Activated CD8-positive, alpha-beta T cell treated with anti-CD3 and anti-CD28 coated beads for 36 hours (primary cell): Measurements from ENCODE around the gene ACTL6A. TPM values are rescaled to one million over a fixed set of nuclear protein-coding genes. Genes with fewer than 3 reads are reported as not detected.

Source experiments
- ATAC-seq: fragments of 200-7000 bp; cut with Tn5 transposase; one replicate; pipeline ENCODE4 v1.10.0; 2021; ENCODE audit warnings: mild to moderate bottlenecking, moderate library complexity
- CTCF ChIA-PET: fragments of 350-600 bp; sonication (Branson Sonifier 250); formaldehyde crosslinking; loops from one replicate; lab custom pipeline; 2021; ENCODE audit warnings: antibody characterized with exemption; lab: Charles Lee
- POLR2A ChIA-PET: fragments of 350-600 bp; sonication (Branson Sonifier 250); formaldehyde crosslinking; loops from one replicate; lab custom pipeline; 2021; ENCODE audit warnings: antibody characterized with exemption; lab: Charles Lee
- DNase-seq: peaks from one replicate; pipeline ENCODE4 v3.0.0-alpha.2; 2020
- H3K27ac Mint-ChIP-seq: one replicate; pipeline ENCODE4 v1.8.0; 2021; ENCODE audit warnings: mild to moderate bottlenecking, mixed read lengths
- H3K27me3 Mint-ChIP-seq: one replicate; pipeline ENCODE4 v1.8.0; 2021; ENCODE audit warnings: mixed read lengths
- H3K36me3 Mint-ChIP-seq: one replicate; pipeline ENCODE4 v1.8.0; 2021; ENCODE audit warnings: low read depth, mixed read lengths
- H3K4me1 Mint-ChIP-seq: one replicate; pipeline ENCODE4 v1.8.0; 2021; ENCODE audit warnings: low read depth, mixed read lengths
- H3K4me3 Mint-ChIP-seq: one replicate; pipeline ENCODE4 v1.8.0; 2021; ENCODE audit warnings: mild to moderate bottlenecking, moderate library complexity, mixed read lengths
- H3K9me3 Mint-ChIP-seq: one replicate; pipeline ENCODE4 v1.8.0; 2021; ENCODE audit warnings: mixed read lengths
- CTCF ChIP-seq: fragments of 200-600 bp; IDR thresholded peaks from one replicate; pipeline ENCODE4 v1.8.0; 2022; ENCODE audit warnings: antibody characterized with exemption, mild to moderate bottlenecking
- intact Hi-C: fragments of 100-400 bp; cut with micrococcal nuclease; formaldehyde crosslinking; loops from one replicate; pipeline ENCODE4 v1.10.0; 2022
- total RNA-seq, 2 experiments: library from RNA; stranded (reverse); gene quantifications; one replicate each; pipeline ENCODE4 v1.2.3, GENCODE V29; 2021

The ACTL6A gene
- total RNA-seq, 2 experiments from 2014 or later: 87.1 to 88.4 TPM

GRCh38 chr3:179606534-179607085 is 43.9 kb downstream of the ACTL6A start:
- no peak for TF ChIP-seq CTCF
- H3K27me3 Mint-ChIP-seq: no peaks in the 10 kb centered on the region
- peaks cover 26% of the 10 kb centered on the region for H3K36me3 Mint-ChIP-seq
- peak overlapping the region; percentile 86 for H3K27ac Mint-ChIP-seq
- POLR2A ChIA-PET: no interaction called here
- ATAC-seq (no peak), DNase-seq (no peak)
- peak overlapping the region; percentile 48 for H3K4me3 Mint-ChIP-seq
- CTCF ChIA-PET: interaction anchor here (0.6 to 2.1 kb wide), 3 partner anchors 27 to 46 kb away, joined by 3 to 6 read pairs (median 3); partner anchors contain the start of genes ACTL6A and USP13
- peaks cover 36% of the 10 kb centered on the region for H3K4me1 Mint-ChIP-seq
- no peaks in the 10 kb centered on the region for H3K9me3 Mint-ChIP-seq
- intact Hi-C loops: no loop called here

- H3K4me3 Mint-ChIP-seq: peak overlapping the region; percentile 49
- H3K27ac Mint-ChIP-seq: peak overlapping the region; percentile 90
- no peak for TF ChIP-seq CTCF
- no peaks in the 10 kb centered on the region for H3K27me3 Mint-ChIP-seq
- intact Hi-C loops: no loop called here
- DNase-seq (peak; percentile 44), ATAC-seq (peak; percentile 68)
- CTCF ChIA-PET: interaction anchor here (0.8 kb wide), 1 partner anchor 20 kb away, joined by 3 read pairs; no protein-coding TSS in a partner anchor
- peaks cover 26% of the 10 kb centered on the region for H3K36me3 Mint-ChIP-seq
- H3K4me1 Mint-ChIP-seq: peaks cover 41% of the 10 kb centered on the region
- H3K9me3 Mint-ChIP-seq: no peaks in the 10 kb centered on the region
- POLR2A ChIA-PET: no interaction called here
Observed at GRCh38 chr3:179608931-179609720, 46.4 kb downstream of the ACTL6A start.

- DNase-seq (no peak), ATAC-seq (no peak)
- Mint-ChIP-seq H3K27me3 (no peaks in the 10 kb centered on the region), H3K36me3 (peaks cover 21% of the 10 kb centered on the region), H3K9me3 (no peaks in the 10 kb centered on the region), H3K27ac (peak overlapping the region; percentile 25), H3K4me3 (no peak overlapping the region), H3K4me1 (peaks cover 40% of the 10 kb centered on the region)
- POLR2A ChIA-PET: no interaction called here
- no peak for TF ChIP-seq CTCF
- intact Hi-C loops: no loop called here
- CTCF ChIA-PET: interaction anchor here (1.4 kb wide), 1 partner anchor 40 kb away, joined by 4 read pairs; no protein-coding TSS in a partner anchor
Observed at GRCh38 chr3:179610066-179610465, 47.3 kb downstream of the ACTL6A start.

GRCh38 chr3:179613807-179614206 is 51.1 kb downstream of the ACTL6A start:
- no peak for DNase-seq
- intact Hi-C loops: no loop called here
- Mint-ChIP-seq H3K4me1 (peaks cover 21% of the 10 kb centered on the region), H3K4me3 (no peak overlapping the region), H3K9me3 (no peaks in the 10 kb centered on the region), H3K36me3 (peaks cover 26% of the 10 kb centered on the region), H3K27me3 (no peaks in the 10 kb centered on the region), H3K27ac (no peak overlapping the region)
- ChIA-PET CTCF (interaction anchor here (2.7 kb wide), 1 partner anchor 36 kb away, joined by 7 read pairs; no protein-coding TSS in a partner anchor), POLR2A (no interaction called here)
- no peak for TF ChIP-seq CTCF
- no peak for ATAC-seq
